B cell (primary cell): ENCODE data around the gene WDR62. TPM values are rescaled to one million over a fixed set of nuclear protein-coding genes. Genes with fewer than 3 reads are reported as not detected.

Source experiments
- ATAC-seq: fragments of 200-7000 bp; cut with Tn5 transposase; one replicate; pipeline ENCODE4 v1.10.0; 2021; ENCODE audit warnings: low read depth, mild to moderate bottlenecking, moderate number of reproducible peaks, moderate library complexity
- CTCF ChIA-PET: fragments of 350-600 bp; sonication (Branson Sonifier 250); formaldehyde crosslinking; loops from one replicate; lab custom pipeline; 2021; ENCODE audit warnings: antibody characterized with exemption, inconsistent platforms; lab: Charles Lee
- POLR2A ChIA-PET: fragments of 350-600 bp; sonication (Branson Sonifier 250); formaldehyde crosslinking; loops from one replicate; lab custom pipeline; 2021; ENCODE audit warnings: antibody characterized with exemption; lab: Charles Lee
- DNase-seq: peaks from one replicate; pipeline ENCODE4 v3.0.0; 2013
- H2AFZ ChIP-seq: 2 replicates; pipeline ENCODE4 v1.6.1; 2012; ENCODE audit warnings: mild to moderate bottlenecking, low read depth, low read length; ENCODE audit not compliant: insufficient read depth, poor library complexity, severe bottlenecking
- H3K27ac ChIP-seq, 2 donors: 1 replicate in 1 of 2; 2 replicates in 1 of 2; pipeline ENCODE4 v1.5.1; 2012 to 2013; ENCODE audit warnings: low read length in 2 of 2, mild to moderate bottlenecking in 2 of 2, moderate library complexity in 1 of 2
- H3K27me3 ChIP-seq, 4 experiments: fragments of 200-600 bp in 1 of 4; sonication (generic) in 1 of 4; replicated peaks in 1 of 4; 1 replicate in 2 of 4; 2 replicates in 2 of 4; pipeline versions ENCODE4 v1.6.1 to v1.7.0; 2013 to 2016; ENCODE audit warnings: low read length in 3 of 4, mild to moderate bottlenecking in 2 of 4, mixed read lengths in 1 of 4, moderate library complexity in 1 of 4; ENCODE audit not compliant: insufficient read depth in 4 of 4, control insufficient read depth in 3 of 4; ENCODE audit errors: control extremely low read depth in 1 of 4
- H3K36me3 ChIP-seq, 2 experiments: replicated peaks in 1 of 2; 1 replicate in 1 of 2; 2 replicates in 1 of 2; pipeline versions ENCODE4 v1.6.1 to v1.7.1; 2013; ENCODE audit warnings: low read length in 1 of 2; ENCODE audit not compliant: insufficient read depth in 2 of 2, control insufficient read depth in 1 of 2; ENCODE audit errors: control extremely low read depth in 1 of 2, extremely low read depth in 1 of 2
- H3K4me1 ChIP-seq, 2 donors: fragments of 200-600 bp in 1 of 2; sonication (generic) in 1 of 2; 1 replicate in 1 of 2; 2 replicates in 1 of 2; pipeline versions ENCODE4 v1.5.1 to v1.6.1; 2013 to 2017; ENCODE audit warnings: low read length in 2 of 2; ENCODE audit not compliant: control insufficient read depth in 2 of 2, insufficient read depth in 2 of 2
- H3K4me2 ChIP-seq: replicated peaks from 2 replicates; pipeline ENCODE3; 2012; ENCODE audit warnings: mild to moderate bottlenecking, low read depth, low read length; ENCODE audit not compliant: poor library complexity, severe bottlenecking
- H3K4me3 ChIP-seq, 5 experiments: fragments of 200-600 bp in 1 of 5; sonication (generic) in 1 of 5; 1 replicate in 3 of 5; 2 replicates in 2 of 5; pipeline versions ENCODE4 v1.5.1 to v1.7.0; 2011 to 2016; ENCODE audit warnings: low read length in 4 of 5, mild to moderate bottlenecking in 4 of 5, low read depth in 2 of 5, control low read depth in 1 of 5, moderate library complexity in 1 of 5; ENCODE audit not compliant: insufficient read depth in 1 of 5; ENCODE audit errors: control extremely low read depth in 1 of 5, extremely low read depth in 1 of 5
- H3K79me2 ChIP-seq: fragments of 200-600 bp; sonication (generic); one replicate; pipeline ENCODE4 v1.6.0; 2016; ENCODE audit warnings: low read length; ENCODE audit not compliant: control insufficient read depth, insufficient read depth
- H3K9ac ChIP-seq: fragments of 200-600 bp; sonication (generic); 2 replicates; pipeline ENCODE4 v1.6.1; 2017; ENCODE audit warnings: mild to moderate bottlenecking, low read length, moderate library complexity
- H3K9me3 ChIP-seq, 3 donors: one replicate each; pipeline versions ENCODE4 v1.6.1 to v1.7.1; 2013; ENCODE audit warnings: low read length in 2 of 3; ENCODE audit not compliant: control insufficient read depth in 2 of 3, insufficient read depth in 1 of 3; ENCODE audit errors: control extremely low read depth in 1 of 3
- H4K20me1 ChIP-seq: 2 replicates; pipeline ENCODE4 v1.6.0; 2012; ENCODE audit warnings: mild to moderate bottlenecking, low read length; ENCODE audit not compliant: insufficient read depth, control insufficient read depth, poor library complexity, severe bottlenecking
- H3K27ac Mint-ChIP-seq: one replicate; pipeline ENCODE4 v1.8.0; 2021; ENCODE audit warnings: mixed read lengths
- H3K27me3 Mint-ChIP-seq: one replicate; pipeline ENCODE4 v1.8.0; 2021; ENCODE audit warnings: mixed read lengths
- H3K4me1 Mint-ChIP-seq: one replicate; pipeline ENCODE4 v1.8.0; 2021; ENCODE audit warnings: mixed read lengths
- H3K4me3 Mint-ChIP-seq: one replicate; pipeline ENCODE4 v1.8.0; 2021; ENCODE audit warnings: mixed read lengths
- H3K9me3 Mint-ChIP-seq: one replicate; pipeline ENCODE4 v1.8.0; 2022; ENCODE audit warnings: mixed read lengths; ENCODE audit not compliant: insufficient read depth
- CTCF ChIP-seq: fragments of 200-600 bp; IDR thresholded peaks from one replicate; pipeline ENCODE4 v1.8.0; 2022; ENCODE audit warnings: antibody characterized with exemption, mild to moderate bottlenecking
- EZH2 ChIP-seq: IDR thresholded peaks from 2 replicates; pipeline ENCODE4 v1.6.1; 2012; ENCODE audit warnings: borderline replicate concordance, low read depth, mild to moderate bottlenecking, moderate library complexity, low read length; ENCODE audit not compliant: insufficient read depth, poor library complexity, severe bottlenecking
- WGBS: methylation state at CpG from one replicate; pipeline ENCODE4 v1.1.5; 2013; ENCODE audit warnings: missing lambda C conversion rate; ENCODE audit not compliant: insufficient coverage; 5-methylcytosine and 5-hydroxymethylcytosine counted together
- intact Hi-C: fragments of 100-400 bp; cut with micrococcal nuclease; formaldehyde crosslinking; loops from one replicate; pipeline ENCODE4 v1.10.0; 2022
- polyA plus RNA-seq: library from polyadenylated mRNA; depleted of rRNA; stranded (reverse); fragments of >200 nt; gene quantifications from 2 replicates; pipeline ENCODE4 v1.2.3, GENCODE V29; 2012
- total RNA-seq, 2 donors: library from RNA; stranded (reverse); fragments of 120-200 nt in 1 of 2; gene quantifications; 1 replicate in 1 of 2; 2 replicates in 1 of 2; pipeline versions ENCODE4 v1.2.3 to v1.2.4, GENCODE V29; 2013 to 2022

WDR62 gene
- total and polyA plus RNA-seq, 2 donors (not counting 1 experiment from before 2014, with no cell fraction given) = 1.8 to 1.9 TPM

- intact Hi-C loops = no loop called here
Measured at GRCh38 chr19:36079389-36079945, 24.8 kb downstream of the WDR62 start.

GRCh38 chr19:36081385-36081784 is 26.7 kb downstream of the WDR62 start:
- Mint-ChIP-seq H3K4me1 (no peaks in the 10 kb centered on the region), H3K4me3 (no peak overlapping the region), H3K27ac (no peak overlapping the region), H3K9me3 (no peaks in the 10 kb centered on the region), H3K27me3 (no peaks in the 10 kb centered on the region)
- no peak overlapping the region for H2AFZ ChIP-seq
- DNase-seq = no peak
- 100% methylated on average over 3 of the region's 3 CpGs for WGBS
- H3K4me2 ChIP-seq = no peak overlapping the region
- H4K20me1 ChIP-seq = no peaks in the 10 kb centered on the region
- H3K4me1 ChIP-seq = no peaks in the 10 kb centered on the region
- TF ChIP-seq EZH2 (no peak), CTCF (no peak)
- H3K27me3 ChIP-seq = no peaks in the 10 kb centered on the region
- POLR2A ChIA-PET = no interaction called here
- CTCF ChIA-PET = no interaction called here
- no peaks in the 10 kb centered on the region for H3K9me3 ChIP-seq
- peaks cover 0 to 6% of the 10 kb centered on the region in 2 experiments for H3K36me3 ChIP-seq
- H3K4me3 ChIP-seq = no peak overlapping the region
- intact Hi-C loops = no loop called here
- no peak for ATAC-seq
- H3K9ac ChIP-seq = no peak overlapping the region
- no peaks in the 10 kb centered on the region for H3K79me2 ChIP-seq
- H3K27ac ChIP-seq = no peak overlapping the region

More at GRCh38 chr19:36079389-36079945, 24.8 kb downstream of the WDR62 start:
- Histone ChIP-seq H3K9ac (no peak overlapping the region), H3K4me2 (no peak overlapping the region), H3K4me1 (no peaks in the 10 kb centered on the region), H2AFZ (no peak overlapping the region), H4K20me1 (no peaks in the 10 kb centered on the region), H3K9me3 (no peaks in the 10 kb centered on the region), H3K79me2 (no peaks in the 10 kb centered on the region), H3K27me3 (no peaks in the 10 kb centered on the region), H3K27ac (no peak overlapping the region), H3K4me3 (no peak overlapping the region), H3K36me3 (peaks cover 0 to 6% of the 10 kb centered on the region in 2 experiments)
- no CpG with 5 or more reads among the region's 3 CpGs for WGBS
- CTCF ChIA-PET = interaction anchor here (1.1 kb wide), 1 partner anchor 49 kb away, joined by 3 read pairs; no protein-coding TSS in a partner anchor
- Mint-ChIP-seq H3K4me3 (no peak overlapping the region), H3K27me3 (no peaks in the 10 kb centered on the region), H3K27ac (no peak overlapping the region), H3K4me1 (no peaks in the 10 kb centered on the region), H3K9me3 (no peaks in the 10 kb centered on the region)
- no peak for DNase-seq
- TF ChIP-seq CTCF = no peak
- no peak for TF ChIP-seq EZH2
- POLR2A ChIA-PET = no interaction called here
- ATAC-seq = no peak
